DOHH2 (cell line): ENCODE measurements around the gene SLC2A4RG.

Experiments used
- H3F3A ChIP-seq: fragments of 200-600 bp; sonication (generic), shearing (Covaris generic); 2 replicates; pipeline ENCODE4 v1.6.0; 2016; ENCODE audit warnings: antibody characterized with exemption, mild to moderate bottlenecking; ENCODE audit not compliant: control insufficient read depth, insufficient read depth
- H3K27ac ChIP-seq: fragments of 200-600 bp; sonication (generic); 2 replicates; pipeline ENCODE4 v1.5.1; 2014; ENCODE audit warnings: low read depth, mild to moderate bottlenecking, low read length, moderate library complexity
- H3K27me3 ChIP-seq: fragments of 200-600 bp; sonication (generic); 2 replicates; pipeline ENCODE4 v1.6.1; 2014; ENCODE audit warnings: mild to moderate bottlenecking, low read length, mixed read lengths; ENCODE audit not compliant: control insufficient read depth
- H3K36me3 ChIP-seq: fragments of 200-600 bp; sonication (generic); 2 replicates; pipeline ENCODE4 v1.6.1; 2014; ENCODE audit warnings: mild to moderate bottlenecking, low read length, moderate library complexity, mixed read lengths; ENCODE audit not compliant: control insufficient read depth
- H3K4me1 ChIP-seq: fragments of 200-600 bp; sonication (generic); 2 replicates; pipeline ENCODE4 v1.6.1; 2014; ENCODE audit warnings: mild to moderate bottlenecking, low read length, mixed read lengths; ENCODE audit not compliant: control insufficient read depth
- H3K4me2 ChIP-seq: fragments of 200-600 bp; sonication (generic); 2 replicates; pipeline ENCODE4 v1.6.0; 2014; ENCODE audit warnings: mild to moderate bottlenecking, low read length, moderate library complexity
- H3K4me3 ChIP-seq: fragments of 200-600 bp; sonication (generic); 2 replicates; pipeline ENCODE4 v1.5.1; 2014; ENCODE audit warnings: mild to moderate bottlenecking, low read length, mixed read lengths
- H3K79me2 ChIP-seq: fragments of 200-600 bp; sonication (generic); 2 replicates; pipeline ENCODE4 v1.6.1; 2014; ENCODE audit warnings: mild to moderate bottlenecking, low read length, mixed read lengths; ENCODE audit not compliant: control insufficient read depth
- H3K9me2 ChIP-seq: fragments of 200-600 bp; sonication (generic); replicated peaks from 2 replicates; pipeline ENCODE4 v1.6.1; 2014; ENCODE audit warnings: mild to moderate bottlenecking, low read length, mixed read lengths; ENCODE audit not compliant: control insufficient read depth
- H3K9me3 ChIP-seq: fragments of 200-600 bp; sonication (generic); 2 replicates; pipeline ENCODE4 v1.6.1; 2014; ENCODE audit warnings: antibody characterized with exemption, low read length, mixed read lengths; ENCODE audit not compliant: control insufficient read depth, insufficient read depth
- H4K20me1 ChIP-seq: fragments of 200-600 bp; sonication (generic); 2 replicates; pipeline ENCODE4 v1.6.0; 2014; ENCODE audit warnings: low read depth, mild to moderate bottlenecking, antibody characterized with exemption, low read length, moderate library complexity; ENCODE audit not compliant: control insufficient read depth, insufficient read depth
- CTCF ChIP-seq: fragments of 200-600 bp; sonication (generic); IDR thresholded peaks from one replicate; pipeline ENCODE4 v1.5.1; 2014; ENCODE audit warnings: antibody characterized with exemption, mild to moderate bottlenecking, low read depth, low read length; ENCODE audit not compliant: poor library complexity, severe bottlenecking
- EZH2phosphoT487 ChIP-seq: fragments of 200-600 bp; sonication (generic); IDR thresholded peaks from 2 replicates; pipeline ENCODE4 v1.6.1; 2017; ENCODE audit warnings: borderline replicate concordance, mild to moderate bottlenecking, antibody characterized with exemption, low read length, moderate library complexity, mixed read lengths

Gene SLC2A4RG

GRCh38 chr20:63778034-63778752, 38.6 kb downstream of the SLC2A4RG start:
- no peak overlapping the region for H3K4me2 ChIP-seq

GRCh38 chr20:63778857-63779256, 39.3 kb downstream of the SLC2A4RG start:
- Histone ChIP-seq H3K4me2 (no peak overlapping the region), H3K9me2 (no peaks in the 10 kb centered on the region), H3K27ac (no peak overlapping the region), H3K4me3 (no peak overlapping the region), H3F3A (no peaks in the 10 kb centered on the region), H3K27me3 (peaks cover 4% of the 10 kb centered on the region; the same call in 1 of the 2 replicates), H3K9me3 (no peaks in the 10 kb centered on the region), H3K4me1 (peaks cover 8% of the 10 kb centered on the region), H3K79me2 (no peaks in the 10 kb centered on the region), H3K36me3 (no peaks in the 10 kb centered on the region), H4K20me1 (no peaks in the 10 kb centered on the region)
- TF ChIP-seq EZH2phosphoT487, result no peak
- TF ChIP-seq CTCF, result no peak

More at GRCh38 chr20:63778034-63778752, 38.6 kb downstream of the SLC2A4RG start:
- Histone ChIP-seq H3K9me2 (no peaks in the 10 kb centered on the region), H3K9me3 (no peaks in the 10 kb centered on the region), H3F3A (no peaks in the 10 kb centered on the region), H4K20me1 (no peaks in the 10 kb centered on the region), H3K79me2 (no peaks in the 10 kb centered on the region), H3K4me1 (peaks cover 8% of the 10 kb centered on the region), H3K27me3 (peaks cover 10% of the 10 kb centered on the region), H3K36me3 (no peaks in the 10 kb centered on the region), H3K4me3 (no peak overlapping the region), H3K27ac (no peak overlapping the region)
- TF ChIP-seq CTCF (no peak), EZH2phosphoT487 (no peak)

GRCh38 chr20:63781181-63781580, 41.6 kb downstream of the SLC2A4RG start:
- H3F3A ChIP-seq, result no peaks in the 10 kb centered on the region
- TF ChIP-seq EZH2phosphoT487 (no peak), CTCF (no peak)
- no peaks in the 10 kb centered on the region for H3K9me2 ChIP-seq
- no peak overlapping the region for H3K4me2 ChIP-seq
- H3K4me1 ChIP-seq, result peaks cover 8% of the 10 kb centered on the region
- H3K36me3 ChIP-seq, result no peaks in the 10 kb centered on the region
- no peaks in the 10 kb centered on the region for H3K27me3 ChIP-seq
- no peaks in the 10 kb centered on the region for H3K79me2 ChIP-seq
- no peak overlapping the region for H3K27ac ChIP-seq
- H4K20me1 ChIP-seq, result no peaks in the 10 kb centered on the region
- no peak overlapping the region for H3K4me3 ChIP-seq
- no peaks in the 10 kb centered on the region for H3K9me3 ChIP-seq
